ENCODE measurements around the gene CYP11A1.

GRCh38 chr15:74397239-74398068 lies 30.0 kb upstream of the CYP11A1 start:
- TF ChIP-seq CTCF (IDR thresholded peaks at IDR 0.05) (no peak), POLR2A (IDR thresholded peaks at IDR 0.05) (no peak), POLR2AphosphoS5 (IDR thresholded peaks at IDR 0.05) (no peak), EP300 (IDR thresholded peaks at IDR 0.05) (no peak)

Measured in suprapubic skin (tissue), 4 donors.